B cell (primary cell): ENCODE data around the gene RNF187. TPM values are rescaled to one million over a fixed set of nuclear protein-coding genes. Genes with fewer than 3 reads are reported as not detected.

Experiments used
- ATAC-seq: fragments of 200-7000 bp; cut with Tn5 transposase; one replicate; pipeline ENCODE4 v1.10.0; 2021; ENCODE audit warnings: low read depth, mild to moderate bottlenecking, moderate number of reproducible peaks, moderate library complexity
- CTCF ChIA-PET: fragments of 350-600 bp; sonication (Branson Sonifier 250); formaldehyde crosslinking; loops from one replicate; lab custom pipeline; 2021; ENCODE audit warnings: antibody characterized with exemption, inconsistent platforms; lab: Charles Lee
- POLR2A ChIA-PET: fragments of 350-600 bp; sonication (Branson Sonifier 250); formaldehyde crosslinking; loops from one replicate; lab custom pipeline; 2021; ENCODE audit warnings: antibody characterized with exemption; lab: Charles Lee
- DNase-seq: peaks from one replicate; pipeline ENCODE4 v3.0.0; 2013
- H2AFZ ChIP-seq: 2 replicates; pipeline ENCODE4 v1.6.1; 2012; ENCODE audit warnings: mild to moderate bottlenecking, low read depth, low read length; ENCODE audit not compliant: insufficient read depth, poor library complexity, severe bottlenecking
- H3K27ac ChIP-seq, 2 donors: 1 replicate in 1 of 2; 2 replicates in 1 of 2; pipeline ENCODE4 v1.5.1; 2012 to 2013; ENCODE audit warnings: low read length in 2 of 2, mild to moderate bottlenecking in 2 of 2, moderate library complexity in 1 of 2
- H3K27me3 ChIP-seq, 4 experiments: fragments of 200-600 bp in 1 of 4; sonication (generic) in 1 of 4; replicated peaks in 1 of 4; 1 replicate in 2 of 4; 2 replicates in 2 of 4; pipeline versions ENCODE4 v1.6.1 to v1.7.0; 2013 to 2016; ENCODE audit warnings: low read length in 3 of 4, mild to moderate bottlenecking in 2 of 4, mixed read lengths in 1 of 4, moderate library complexity in 1 of 4; ENCODE audit not compliant: insufficient read depth in 4 of 4, control insufficient read depth in 3 of 4; ENCODE audit errors: control extremely low read depth in 1 of 4
- H3K36me3 ChIP-seq, 2 experiments: replicated peaks in 1 of 2; 1 replicate in 1 of 2; 2 replicates in 1 of 2; pipeline versions ENCODE4 v1.6.1 to v1.7.1; 2013; ENCODE audit warnings: low read length in 1 of 2; ENCODE audit not compliant: insufficient read depth in 2 of 2, control insufficient read depth in 1 of 2; ENCODE audit errors: control extremely low read depth in 1 of 2, extremely low read depth in 1 of 2
- H3K4me1 ChIP-seq, 2 donors: fragments of 200-600 bp in 1 of 2; sonication (generic) in 1 of 2; 1 replicate in 1 of 2; 2 replicates in 1 of 2; pipeline versions ENCODE4 v1.5.1 to v1.6.1; 2013 to 2017; ENCODE audit warnings: low read length in 2 of 2; ENCODE audit not compliant: control insufficient read depth in 2 of 2, insufficient read depth in 2 of 2
- H3K4me2 ChIP-seq: replicated peaks from 2 replicates; pipeline ENCODE3; 2012; ENCODE audit warnings: mild to moderate bottlenecking, low read depth, low read length; ENCODE audit not compliant: poor library complexity, severe bottlenecking
- H3K4me3 ChIP-seq, 5 experiments: fragments of 200-600 bp in 1 of 5; sonication (generic) in 1 of 5; 1 replicate in 3 of 5; 2 replicates in 2 of 5; pipeline versions ENCODE4 v1.5.1 to v1.7.0; 2011 to 2016; ENCODE audit warnings: low read length in 4 of 5, mild to moderate bottlenecking in 4 of 5, low read depth in 2 of 5, control low read depth in 1 of 5, moderate library complexity in 1 of 5; ENCODE audit not compliant: insufficient read depth in 1 of 5; ENCODE audit errors: control extremely low read depth in 1 of 5, extremely low read depth in 1 of 5
- H3K79me2 ChIP-seq: fragments of 200-600 bp; sonication (generic); one replicate; pipeline ENCODE4 v1.6.0; 2016; ENCODE audit warnings: low read length; ENCODE audit not compliant: control insufficient read depth, insufficient read depth
- H3K9ac ChIP-seq: fragments of 200-600 bp; sonication (generic); 2 replicates; pipeline ENCODE4 v1.6.1; 2017; ENCODE audit warnings: mild to moderate bottlenecking, low read length, moderate library complexity
- H3K9me3 ChIP-seq, 3 donors: one replicate each; pipeline versions ENCODE4 v1.6.1 to v1.7.1; 2013; ENCODE audit warnings: low read length in 2 of 3; ENCODE audit not compliant: control insufficient read depth in 2 of 3, insufficient read depth in 1 of 3; ENCODE audit errors: control extremely low read depth in 1 of 3
- H4K20me1 ChIP-seq: 2 replicates; pipeline ENCODE4 v1.6.0; 2012; ENCODE audit warnings: mild to moderate bottlenecking, low read length; ENCODE audit not compliant: insufficient read depth, control insufficient read depth, poor library complexity, severe bottlenecking
- H3K27ac Mint-ChIP-seq: one replicate; pipeline ENCODE4 v1.8.0; 2021; ENCODE audit warnings: mixed read lengths
- H3K27me3 Mint-ChIP-seq: one replicate; pipeline ENCODE4 v1.8.0; 2021; ENCODE audit warnings: mixed read lengths
- H3K4me1 Mint-ChIP-seq: one replicate; pipeline ENCODE4 v1.8.0; 2021; ENCODE audit warnings: mixed read lengths
- H3K4me3 Mint-ChIP-seq: one replicate; pipeline ENCODE4 v1.8.0; 2021; ENCODE audit warnings: mixed read lengths
- H3K9me3 Mint-ChIP-seq: one replicate; pipeline ENCODE4 v1.8.0; 2022; ENCODE audit warnings: mixed read lengths; ENCODE audit not compliant: insufficient read depth
- EZH2 ChIP-seq: IDR thresholded peaks from 2 replicates; pipeline ENCODE4 v1.6.1; 2012; ENCODE audit warnings: borderline replicate concordance, low read depth, mild to moderate bottlenecking, moderate library complexity, low read length; ENCODE audit not compliant: insufficient read depth, poor library complexity, severe bottlenecking
- WGBS: methylation state at CpG from one replicate; pipeline ENCODE4 v1.1.5; 2013; ENCODE audit warnings: missing lambda C conversion rate; ENCODE audit not compliant: insufficient coverage; 5-methylcytosine and 5-hydroxymethylcytosine counted together
- intact Hi-C: fragments of 100-400 bp; cut with micrococcal nuclease; formaldehyde crosslinking; loops from one replicate; pipeline ENCODE4 v1.10.0; 2022
- polyA plus RNA-seq: library from polyadenylated mRNA; depleted of rRNA; stranded (reverse); fragments of >200 nt; gene quantifications from 2 replicates; pipeline ENCODE4 v1.2.3, GENCODE V29; 2012
- total RNA-seq, 2 donors: library from RNA; stranded (reverse); fragments of 120-200 nt in 1 of 2; gene quantifications; 1 replicate in 1 of 2; 2 replicates in 1 of 2; pipeline versions ENCODE4 v1.2.3 to v1.2.4, GENCODE V29; 2013 to 2022
- TF ChIP-seq, protein P1 (sequence below): fragments of 200-600 bp; IDR thresholded peaks from one replicate; pipeline ENCODE4 v1.8.0; 2022; ENCODE audit warnings: antibody characterized with exemption, mild to moderate bottlenecking

Gene RNF187
- total and polyA plus RNA-seq, 2 donors (not counting 1 experiment from before 2014, with no cell fraction given): 25.5 to 67.3 TPM

DNA sequence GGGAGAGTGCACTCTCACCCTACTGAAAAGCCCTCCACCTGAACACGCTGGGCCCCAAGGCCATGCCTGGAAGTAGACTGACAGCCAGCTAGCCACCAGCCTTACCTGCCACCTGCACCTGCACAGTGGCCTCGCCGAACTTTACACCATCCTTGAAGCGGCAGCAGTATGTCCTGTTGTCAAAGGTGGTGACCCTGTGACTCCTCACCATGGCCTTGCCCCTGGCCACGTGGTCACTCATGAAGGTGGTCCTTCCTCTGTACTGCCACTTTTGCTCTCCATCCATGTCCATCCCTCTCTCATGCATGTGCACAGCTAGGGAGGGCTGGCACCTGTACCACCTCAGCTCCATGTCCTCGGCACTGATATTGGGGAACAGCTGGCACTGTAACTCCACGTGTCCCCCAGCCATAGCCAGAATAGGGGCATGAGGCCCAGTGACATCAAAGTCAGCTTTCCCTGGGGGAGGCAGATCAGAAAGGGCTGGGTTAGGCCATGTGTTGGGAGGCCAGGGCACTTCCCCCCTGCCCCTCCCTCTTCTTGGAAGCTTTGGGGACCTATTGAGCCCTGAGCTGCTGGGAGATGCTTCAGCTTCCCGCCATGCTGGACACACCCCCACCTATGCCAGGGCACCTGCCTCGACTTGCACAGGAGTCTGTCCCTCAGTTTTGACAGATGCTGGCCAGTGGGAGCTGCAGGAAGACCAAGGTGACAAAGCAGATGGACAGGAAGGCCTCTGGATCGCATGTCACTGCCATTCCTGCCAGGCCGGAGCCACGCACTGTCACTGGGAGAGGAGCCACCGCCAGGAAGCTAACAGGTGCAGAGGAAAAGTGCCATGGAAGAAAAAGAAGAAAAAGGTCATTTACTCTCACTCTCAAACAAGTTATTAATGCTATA is 24.6 kb downstream of the RNF187 start:
- no peaks in the 10 kb centered on the region for H3K4me1 ChIP-seq
- H3K27me3 ChIP-seq: peaks cover 0 to 7% (median 2%) of the 10 kb centered on the region in 4 experiments
- POLR2A ChIA-PET: no interaction called here
- Mint-ChIP-seq H3K27ac (no peak overlapping the region), H3K4me1 (no peaks in the 10 kb centered on the region), H3K27me3 (peaks cover 26% of the 10 kb centered on the region), H3K4me3 (no peak overlapping the region), H3K9me3 (no peaks in the 10 kb centered on the region)
- no peak for ATAC-seq
- no peak overlapping the region for H2AFZ ChIP-seq
- H3K79me2 ChIP-seq: no peaks in the 10 kb centered on the region
- TF ChIP-seq, protein P1, sequence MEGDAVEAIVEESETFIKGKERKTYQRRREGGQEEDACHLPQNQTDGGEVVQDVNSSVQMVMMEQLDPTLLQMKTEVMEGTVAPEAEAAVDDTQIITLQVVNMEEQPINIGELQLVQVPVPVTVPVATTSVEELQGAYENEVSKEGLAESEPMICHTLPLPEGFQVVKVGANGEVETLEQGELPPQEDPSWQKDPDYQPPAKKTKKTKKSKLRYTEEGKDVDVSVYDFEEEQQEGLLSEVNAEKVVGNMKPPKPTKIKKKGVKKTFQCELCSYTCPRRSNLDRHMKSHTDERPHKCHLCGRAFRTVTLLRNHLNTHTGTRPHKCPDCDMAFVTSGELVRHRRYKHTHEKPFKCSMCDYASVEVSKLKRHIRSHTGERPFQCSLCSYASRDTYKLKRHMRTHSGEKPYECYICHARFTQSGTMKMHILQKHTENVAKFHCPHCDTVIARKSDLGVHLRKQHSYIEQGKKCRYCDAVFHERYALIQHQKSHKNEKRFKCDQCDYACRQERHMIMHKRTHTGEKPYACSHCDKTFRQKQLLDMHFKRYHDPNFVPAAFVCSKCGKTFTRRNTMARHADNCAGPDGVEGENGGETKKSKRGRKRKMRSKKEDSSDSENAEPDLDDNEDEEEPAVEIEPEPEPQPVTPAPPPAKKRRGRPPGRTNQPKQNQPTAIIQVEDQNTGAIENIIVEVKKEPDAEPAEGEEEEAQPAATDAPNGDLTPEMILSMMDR: no peak
- no peak for TF ChIP-seq EZH2
- intact Hi-C loops: no loop called here
- no peak overlapping the region for H3K4me3 ChIP-seq
- 83% methylated on average over 8 of the region's 13 CpGs for WGBS
- no peak for DNase-seq
- CTCF ChIA-PET: interaction anchor here (1.2 to 3.6 kb wide), 3 partner anchors 11 to 381 kb away, joined by 3 to 18 read pairs (median 7); no protein-coding TSS in a partner anchor
- no peak overlapping the region for H3K9ac ChIP-seq
- no peaks in the 10 kb centered on the region for H4K20me1 ChIP-seq
- H3K36me3 ChIP-seq: no peaks in the 10 kb centered on the region
- H3K4me2 ChIP-seq: no peak overlapping the region
- H3K9me3 ChIP-seq: no peaks in the 10 kb centered on the region
- no peak overlapping the region for H3K27ac ChIP-seq

DNA sequence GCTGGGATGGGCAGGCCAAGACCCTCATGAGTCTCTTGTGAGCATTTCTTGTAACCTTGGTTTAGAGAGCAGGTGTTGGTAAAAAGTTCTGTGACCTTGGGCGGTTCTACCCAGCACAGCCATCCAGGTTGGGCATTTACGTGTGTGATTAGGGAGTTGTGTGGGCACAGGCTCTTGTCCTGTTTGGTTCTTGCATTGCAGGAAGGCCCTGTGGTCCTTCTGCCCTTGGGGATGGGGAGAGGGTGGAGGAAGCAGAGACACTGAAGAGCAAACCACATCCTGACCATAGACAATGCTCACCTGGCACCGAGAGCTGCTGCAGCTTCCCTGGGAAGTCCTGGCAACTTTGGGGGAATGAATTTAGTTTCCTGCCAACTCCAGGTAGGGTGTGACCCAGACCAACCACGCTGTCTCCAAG is 25.6 kb downstream of the RNF187 start:
- POLR2A ChIA-PET: no interaction called here
- Mint-ChIP-seq H3K27me3 (peaks cover 30% of the 10 kb centered on the region), H3K27ac (no peak overlapping the region), H3K4me3 (no peak overlapping the region), H3K9me3 (no peaks in the 10 kb centered on the region), H3K4me1 (no peaks in the 10 kb centered on the region)
- H4K20me1 ChIP-seq: no peaks in the 10 kb centered on the region
- H3K4me1 ChIP-seq: no peaks in the 10 kb centered on the region
- H3K36me3 ChIP-seq: no peaks in the 10 kb centered on the region
- no peak overlapping the region for H2AFZ ChIP-seq
- H3K4me3 ChIP-seq: no peak overlapping the region
- no peak overlapping the region for H3K4me2 ChIP-seq
- ATAC-seq: no peak
- no peak overlapping the region for H3K27ac ChIP-seq
- CTCF ChIA-PET: interaction anchor here (1.1 to 3.6 kb wide), 5 partner anchors 12 to 751 kb away, joined by 3 to 18 read pairs (median 3); no protein-coding TSS in a partner anchor
- no peak overlapping the region for H3K9ac ChIP-seq
- TF ChIP-seq EZH2: no peak
- TF ChIP-seq, protein P1: no peak
- 20% methylated on average over 3 of the region's 4 CpGs for WGBS
- no peak for DNase-seq
- H3K79me2 ChIP-seq: no peaks in the 10 kb centered on the region
- H3K9me3 ChIP-seq: no peaks in the 10 kb centered on the region
- intact Hi-C loops: no loop called here
- H3K27me3 ChIP-seq: peaks cover 0 to 13% (median 3%) of the 10 kb centered on the region in 4 experiments
